ENCODE data around the gene CD40LG. TPM values are rescaled to one million over a fixed set of nuclear protein-coding genes. Genes with fewer than 3 reads are reported as not detected.

Gene CD40LG
- total RNA-seq, 4 donors from 2014 or later: 0.21 TPM; not detected in 3

GRCh38 chrX:136616987-136617685, 30.8 kb upstream of the CD40LG start:
- no peaks in the 10 kb centered on the region for H3K9me3 ChIP-seq
- H3K36me3 ChIP-seq: no peaks in the 10 kb centered on the region
- no peak for DNase-seq
- no peak for TF ChIP-seq POLR2A (IDR thresholded peaks at IDR 0.05)
- TF ChIP-seq CTCF (IDR thresholded peaks at IDR 0.05): no peak
- intact Hi-C loops (cut with DNase I; ENCODE audit: low total_unique reads): no loop called here
- no peaks in the 10 kb centered on the region for H3K27me3 ChIP-seq
- H3K27ac ChIP-seq: no peak overlapping the region
- H3K4me3 ChIP-seq: no peak overlapping the region
- no peaks in the 10 kb centered on the region for H3K4me1 ChIP-seq

- Histone ChIP-seq H3K9me3 (no peaks in the 10 kb centered on the region), H3K4me1 (no peaks in the 10 kb centered on the region), H3K4me3 (no peak overlapping the region), H3K27ac (no peak overlapping the region), H3K36me3 (no peaks in the 10 kb centered on the region), H3K27me3 (no peaks in the 10 kb centered on the region)
- intact Hi-C loops (cut with DNase I; ENCODE audit: low total_unique reads): no loop called here
- TF ChIP-seq POLR2A (IDR thresholded peaks at IDR 0.05): no peak
- no peak for TF ChIP-seq CTCF (IDR thresholded peaks at IDR 0.05)
- DNase-seq: no peak
These were observed 28.0 kb upstream of the CD40LG start for GRCh38 chrX:136619899-136620505.

GRCh38 chrX:136620780-136621179, 27.2 kb upstream of the CD40LG start:
- Histone ChIP-seq H3K4me3 (no peak overlapping the region), H3K27me3 (no peaks in the 10 kb centered on the region), H3K27ac (no peak overlapping the region), H3K4me1 (no peaks in the 10 kb centered on the region), H3K36me3 (no peaks in the 10 kb centered on the region), H3K9me3 (no peaks in the 10 kb centered on the region)
- intact Hi-C loops (cut with DNase I; ENCODE audit: low total_unique reads): no loop called here
- no peak for TF ChIP-seq POLR2A (IDR thresholded peaks at IDR 0.05)
- no peak for TF ChIP-seq CTCF (IDR thresholded peaks at IDR 0.05)
- no peak for DNase-seq

DNA sequence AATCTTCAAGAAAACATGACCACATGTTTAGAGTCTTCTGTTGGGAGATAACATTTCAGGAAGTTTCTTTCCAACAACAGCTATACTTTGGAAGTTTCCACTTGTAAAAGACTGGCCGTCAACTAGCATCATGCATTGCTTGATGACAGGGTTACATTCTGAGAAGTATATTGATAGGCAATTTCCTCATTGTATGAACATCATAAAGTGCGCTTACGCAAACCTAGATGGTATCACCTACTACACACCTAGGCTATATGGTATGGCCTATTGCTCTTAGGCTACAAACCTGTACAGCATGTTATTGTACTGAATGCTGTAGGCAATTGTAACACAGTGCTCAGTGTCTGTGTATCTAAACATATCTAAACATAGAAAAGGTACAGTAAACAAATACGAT, 25.4 kb upstream of the CD40LG start:
- no peaks in the 10 kb centered on the region for H3K27me3 ChIP-seq
- no peak overlapping the region for H3K27ac ChIP-seq
- intact Hi-C loops (cut with DNase I; ENCODE audit: low total_unique reads): no loop called here
- H3K36me3 ChIP-seq: no peaks in the 10 kb centered on the region
- H3K4me1 ChIP-seq: no peaks in the 10 kb centered on the region
- TF ChIP-seq POLR2A (IDR thresholded peaks at IDR 0.05) (no peak), CTCF (IDR thresholded peaks at IDR 0.05) (no peak)
- no peaks in the 10 kb centered on the region for H3K9me3 ChIP-seq
- no peak overlapping the region for H3K4me3 ChIP-seq
- DNase-seq: no peak

DNA sequence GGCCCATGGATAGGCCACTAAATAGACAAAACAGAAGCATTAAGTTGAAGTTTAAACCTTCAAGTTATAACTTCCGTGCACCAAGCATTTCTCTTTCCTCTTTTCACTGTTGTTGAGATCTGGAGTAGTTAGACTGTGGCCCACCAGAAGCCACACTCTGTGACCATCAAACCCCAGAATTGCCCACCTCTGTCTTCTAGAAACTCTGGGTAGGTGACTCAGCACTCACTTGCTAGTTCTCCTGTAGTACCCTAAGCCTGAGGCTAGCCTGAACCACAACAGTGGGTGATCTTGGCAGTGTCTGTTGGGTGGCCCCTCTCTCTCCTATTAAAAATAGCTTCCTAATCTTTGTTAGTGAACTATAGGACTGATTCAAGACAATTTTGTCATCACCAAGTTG, 24.6 kb upstream of the CD40LG start:
- no peaks in the 10 kb centered on the region for H3K36me3 ChIP-seq
- H3K4me1 ChIP-seq: no peaks in the 10 kb centered on the region
- no peak for DNase-seq
- no peak overlapping the region for H3K4me3 ChIP-seq
- TF ChIP-seq POLR2A (IDR thresholded peaks at IDR 0.05): no peak
- no peak for TF ChIP-seq CTCF (IDR thresholded peaks at IDR 0.05)
- no peaks in the 10 kb centered on the region for H3K9me3 ChIP-seq
- no peaks in the 10 kb centered on the region for H3K27me3 ChIP-seq
- H3K27ac ChIP-seq: no peak overlapping the region
- intact Hi-C loops (cut with DNase I; ENCODE audit: low total_unique reads): no loop called here
